Prostate gland (tissue), 2 donors: Measurements from ENCODE around the gene MBD3L5.

ENCODE experiments used
- POLR2AphosphoS5 ChIP-seq: sonication (generic); formaldehyde crosslinking; IDR thresholded peaks from one replicate; pipeline ENCODE4 v1.6.1; 2017; ENCODE audit warnings: antibody characterized with exemption
- TF ChIP-seq, protein P1 (sequence below), 4 experiments: fragments of 200-600 bp in 2 of 4; fragments of 450-650 bp in 2 of 4; sonication (generic) in 2 of 4; IDR thresholded peaks; 1 replicate in 3 of 4; 2 replicates in 1 of 4; pipeline ENCODE4 v1.5.1; 2016 to 2019; ENCODE audit warnings: antibody characterized with exemption in 4 of 4, mild to moderate bottlenecking in 2 of 4, moderate library complexity in 2 of 4

DNA sequence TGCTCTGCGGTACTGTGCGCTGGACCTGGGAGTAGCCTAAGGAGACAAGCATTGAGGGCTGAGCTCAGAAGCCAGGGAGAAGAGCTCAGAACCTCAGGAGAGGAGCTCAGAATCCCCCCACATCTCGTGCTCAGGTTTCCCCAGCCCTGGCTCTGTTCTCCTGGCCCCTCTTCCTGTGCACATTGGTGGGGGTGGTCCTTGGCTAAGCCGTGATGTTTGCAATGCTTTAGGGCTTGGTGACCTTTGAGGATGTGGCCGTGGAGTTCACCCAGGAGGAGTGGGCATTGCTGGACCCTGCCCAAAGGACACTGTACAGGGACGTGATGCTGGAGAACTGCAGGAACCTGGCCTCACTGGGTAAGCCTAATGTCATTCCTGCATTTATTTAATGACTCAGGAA is 45.8 kb downstream of the MBD3L5 start:
- no peak for TF ChIP-seq POLR2AphosphoS5
- TF ChIP-seq, protein P1, sequence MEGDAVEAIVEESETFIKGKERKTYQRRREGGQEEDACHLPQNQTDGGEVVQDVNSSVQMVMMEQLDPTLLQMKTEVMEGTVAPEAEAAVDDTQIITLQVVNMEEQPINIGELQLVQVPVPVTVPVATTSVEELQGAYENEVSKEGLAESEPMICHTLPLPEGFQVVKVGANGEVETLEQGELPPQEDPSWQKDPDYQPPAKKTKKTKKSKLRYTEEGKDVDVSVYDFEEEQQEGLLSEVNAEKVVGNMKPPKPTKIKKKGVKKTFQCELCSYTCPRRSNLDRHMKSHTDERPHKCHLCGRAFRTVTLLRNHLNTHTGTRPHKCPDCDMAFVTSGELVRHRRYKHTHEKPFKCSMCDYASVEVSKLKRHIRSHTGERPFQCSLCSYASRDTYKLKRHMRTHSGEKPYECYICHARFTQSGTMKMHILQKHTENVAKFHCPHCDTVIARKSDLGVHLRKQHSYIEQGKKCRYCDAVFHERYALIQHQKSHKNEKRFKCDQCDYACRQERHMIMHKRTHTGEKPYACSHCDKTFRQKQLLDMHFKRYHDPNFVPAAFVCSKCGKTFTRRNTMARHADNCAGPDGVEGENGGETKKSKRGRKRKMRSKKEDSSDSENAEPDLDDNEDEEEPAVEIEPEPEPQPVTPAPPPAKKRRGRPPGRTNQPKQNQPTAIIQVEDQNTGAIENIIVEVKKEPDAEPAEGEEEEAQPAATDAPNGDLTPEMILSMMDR (IDR thresholded peaks at IDR 0.05): no peak
